K562 (cell line): Measurements from ENCODE around the gene PPIP5K2.

Experiments
- ELF1 ChIP-seq: fragments of 200-800 bp; sonication (Bioruptor generic); IDR thresholded peaks from 2 replicates; pipeline ENCODE4 v1.6.1; 2016; ENCODE audit warnings: missing genetic modification characterization, missing compliant biosample characterization
- SMAD3 ChIP-seq: fragments of 450-650 bp; formaldehyde crosslinking; conservative IDR thresholded peaks from 2 replicates; pipeline ENCODE4 v1.4.0; 2020; ENCODE audit warnings: mild to moderate bottlenecking
- TF ChIP-seq, protein P1 (sequence below): sonication (generic); formaldehyde crosslinking; IDR thresholded peaks from 2 replicates; pipeline ENCODE4 v1.5.0; 2020; ENCODE audit warnings: missing genetic modification reagents

GRCh38 chr5:103111468-103111867, 8.6 kb upstream of the PPIP5K2 start:
- TF ChIP-seq ELF1: no peak
- no peak for TF ChIP-seq SMAD3 (CRISPR knock-in tag)
- TF ChIP-seq, protein P1, sequence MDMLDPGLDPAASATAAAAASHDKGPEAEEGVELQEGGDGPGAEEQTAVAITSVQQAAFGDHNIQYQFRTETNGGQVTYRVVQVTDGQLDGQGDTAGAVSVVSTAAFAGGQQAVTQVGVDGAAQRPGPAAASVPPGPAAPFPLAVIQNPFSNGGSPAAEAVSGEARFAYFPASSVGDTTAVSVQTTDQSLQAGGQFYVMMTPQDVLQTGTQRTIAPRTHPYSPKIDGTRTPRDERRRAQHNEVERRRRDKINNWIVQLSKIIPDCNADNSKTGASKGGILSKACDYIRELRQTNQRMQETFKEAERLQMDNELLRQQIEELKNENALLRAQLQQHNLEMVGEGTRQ (CRISPR knock-in tag): no peak
